Measurements from ENCODE around the gene NFIC.

GRCh38 chr19:3387645-3388589 lies 21.5 kb downstream of the NFIC start:
- TF ChIP-seq SMC3 (conservative IDR thresholded peaks at IDR 0.05; ENCODE audit: poor library complexity) (no peak), POLR2AphosphoS5 (IDR thresholded peaks at IDR 0.05) (no peak)
- TF ChIP-seq, protein P1, sequence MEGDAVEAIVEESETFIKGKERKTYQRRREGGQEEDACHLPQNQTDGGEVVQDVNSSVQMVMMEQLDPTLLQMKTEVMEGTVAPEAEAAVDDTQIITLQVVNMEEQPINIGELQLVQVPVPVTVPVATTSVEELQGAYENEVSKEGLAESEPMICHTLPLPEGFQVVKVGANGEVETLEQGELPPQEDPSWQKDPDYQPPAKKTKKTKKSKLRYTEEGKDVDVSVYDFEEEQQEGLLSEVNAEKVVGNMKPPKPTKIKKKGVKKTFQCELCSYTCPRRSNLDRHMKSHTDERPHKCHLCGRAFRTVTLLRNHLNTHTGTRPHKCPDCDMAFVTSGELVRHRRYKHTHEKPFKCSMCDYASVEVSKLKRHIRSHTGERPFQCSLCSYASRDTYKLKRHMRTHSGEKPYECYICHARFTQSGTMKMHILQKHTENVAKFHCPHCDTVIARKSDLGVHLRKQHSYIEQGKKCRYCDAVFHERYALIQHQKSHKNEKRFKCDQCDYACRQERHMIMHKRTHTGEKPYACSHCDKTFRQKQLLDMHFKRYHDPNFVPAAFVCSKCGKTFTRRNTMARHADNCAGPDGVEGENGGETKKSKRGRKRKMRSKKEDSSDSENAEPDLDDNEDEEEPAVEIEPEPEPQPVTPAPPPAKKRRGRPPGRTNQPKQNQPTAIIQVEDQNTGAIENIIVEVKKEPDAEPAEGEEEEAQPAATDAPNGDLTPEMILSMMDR (IDR thresholded peaks at IDR 0.05; ENCODE audit: poor library complexity, severe bottlenecking), result no peak
